HCT116 (cell line): Measurements from ENCODE around the gene LELP1. TPM values are rescaled to one million over a fixed set of nuclear protein-coding genes. Genes with fewer than 3 reads are reported as not detected.
A peak's percentile ranks its signal among the peaks of the same experiment; 100 is the strongest.

Experiments used
- ATAC-seq: fragments of 200-7000 bp; cut with Tn5 transposase; 2 replicates; pipeline ENCODE4 v1.9.1; 2020; ENCODE audit warnings: mild to moderate bottlenecking, moderate library complexity
- BruUV-seq: library from RNA; stranded (reverse); fragments of 400-500 nt; replicated peaks from 2 replicates; lab custom pipeline; 2021; lab: Mats Ljungman, UMichigan
- CTCF ChIA-PET: fragments of 300-600 bp; sonication (Branson Sonifier 250); formaldehyde crosslinking; loops from one replicate; lab custom pipeline; 2021; ENCODE audit warnings: antibody characterized with exemption; lab: Charles Lee
- POLR2A ChIA-PET: fragments of 300-600, 350-600 bp; sonication (Branson Sonifier 250); formaldehyde crosslinking; loops from one replicate; lab custom pipeline; 2021; ENCODE audit warnings: antibody characterized with exemption; lab: Charles Lee
- RAD21 ChIA-PET, 2 experiments: fragments of 300-600 bp; sonication (Branson Sonifier 250); formaldehyde crosslinking; loops; one replicate each; lab custom pipeline; 2023; ENCODE audit warnings: low total read pairs in 2 of 2; ENCODE audit not compliant: uncharacterized antibody in 2 of 2, unreplicated experiment in 2 of 2, low non-redundant PET in 1 of 2; lab: Charles Lee
- DNase-seq: peaks from one replicate; pipeline ENCODE4 v3.0.0-alpha.2; 2010; ENCODE audit warnings: low read depth, low spot score
- H2AFZ ChIP-seq: fragments of 200-600 bp; shearing (Covaris generic), sonication (generic); 2 replicates; pipeline ENCODE4 v1.6.1; 2017; ENCODE audit warnings: low read depth, mixed run types, mixed read lengths, antibody characterized with exemption, low read length; ENCODE audit not compliant: poor library complexity, severe bottlenecking
- H3K27ac ChIP-seq: 2 replicates; pipeline ENCODE4 v1.5.1; 2012; ENCODE audit warnings: low read depth, low read length
- H3K27me3 ChIP-seq: fragments of 200-600 bp; sonication (generic); 2 replicates; pipeline ENCODE4 v1.6.1; 2016; ENCODE audit warnings: mixed run types, low read length, mixed read lengths; ENCODE audit not compliant: insufficient read depth
- H3K36me3 ChIP-seq, 2 experiments: fragments of 200-500 bp in 1 of 2; fragments of 200-600 bp in 1 of 2; sonication (Bioruptor generic) in 1 of 2; sonication (generic) in 1 of 2; 2 replicates each; pipeline versions ENCODE4 v1.5.1 to v1.6.1; 2014 to 2016; ENCODE audit warnings: low read length in 2 of 2, inconsistent platforms in 1 of 2, mixed read lengths in 1 of 2, mixed run types in 1 of 2; ENCODE audit not compliant: insufficient read depth in 2 of 2, control insufficient read depth in 1 of 2
- H3K4me1 ChIP-seq, 2 experiments: fragments of 200-600 bp in 1 of 2; sonication (generic) in 1 of 2; 2 replicates each; pipeline versions ENCODE4 v1.5.1 to v1.6.1; 2012 to 2017; ENCODE audit warnings: low read length in 2 of 2, inconsistent platforms in 1 of 2, mild to moderate bottlenecking in 1 of 2, mixed read lengths in 1 of 2, mixed run types in 1 of 2, moderate library complexity in 1 of 2; ENCODE audit not compliant: insufficient read depth in 2 of 2, control insufficient read depth in 1 of 2
- H3K4me2 ChIP-seq: fragments of 200-600 bp; sonication (generic); 2 replicates; pipeline ENCODE4 v1.6.1; 2017; ENCODE audit warnings: mixed run types, low read length, mixed read lengths
- H3K4me3 ChIP-seq, 2 experiments: fragments of 200-600 bp in 1 of 2; sonication (generic) in 1 of 2; replicated peaks in 1 of 2; 2 replicates each; pipeline ENCODE4 v1.5.1; 2011 to 2016; ENCODE audit warnings: low read length in 2 of 2, control low read depth in 1 of 2, low read depth in 1 of 2, mild to moderate bottlenecking in 1 of 2, mixed read lengths in 1 of 2, mixed run types in 1 of 2
- H3K79me2 ChIP-seq: fragments of 200-600 bp; sonication (generic); 2 replicates; pipeline ENCODE4 v1.6.1; 2017; ENCODE audit warnings: mild to moderate bottlenecking, mixed run types, low read length, moderate library complexity, mixed read lengths; ENCODE audit not compliant: insufficient read depth
- H3K9ac ChIP-seq: fragments of 200-600 bp; sonication (generic); 2 replicates; pipeline ENCODE4 v1.6.1; 2016; ENCODE audit warnings: low read length, mixed read lengths
- H3K9me2 ChIP-seq: fragments of 200-600 bp; sonication (generic), shearing (Covaris generic); 2 replicates; pipeline ENCODE4 v1.6.1; 2017; ENCODE audit warnings: mixed run types, mild to moderate bottlenecking, moderate library complexity; ENCODE audit not compliant: insufficient read depth
- H3K9me3 ChIP-seq, 2 experiments: fragments of 200-500 bp in 1 of 2; fragments of 200-600 bp in 1 of 2; sonication (Bioruptor generic) in 1 of 2; sonication (generic) in 1 of 2; 2 replicates each; pipeline ENCODE4 v1.6.1; 2014 to 2017; ENCODE audit warnings: low read length in 2 of 2, mixed read lengths in 2 of 2, inconsistent platforms in 1 of 2, low read depth in 1 of 2, mild to moderate bottlenecking in 1 of 2, mixed run types in 1 of 2, moderate library complexity in 1 of 2; ENCODE audit not compliant: control insufficient read depth in 1 of 2, insufficient read depth in 1 of 2
- H4K20me1 ChIP-seq: fragments of 200-600 bp; sonication (generic), shearing (Covaris generic); 2 replicates; pipeline ENCODE4 v1.6.1; 2017; ENCODE audit warnings: mixed run types, mild to moderate bottlenecking, moderate library complexity; ENCODE audit not compliant: insufficient read depth
- CEBPB ChIP-seq: IDR thresholded peaks from 2 replicates; pipeline ENCODE4 v1.6.1; 2012; ENCODE audit warnings: low read depth
- JUND ChIP-seq: IDR thresholded peaks from 2 replicates; pipeline ENCODE4 v1.6.1; 2012
- POLR2A ChIP-seq: IDR thresholded peaks from 2 replicates; pipeline ENCODE4 v1.7.0; 2011; ENCODE audit warnings: borderline replicate concordance; ENCODE audit not compliant: insufficient read depth, insufficient read length; ENCODE audit errors: extremely low read depth
- RAD21 ChIP-seq: IDR thresholded peaks from 2 replicates; pipeline ENCODE4 v1.6.1; 2012; ENCODE audit warnings: low read depth, mild to moderate bottlenecking
- YY1 ChIP-seq: IDR thresholded peaks from 2 replicates; pipeline ENCODE4 v1.6.1; 2011; ENCODE audit warnings: low read length, low read depth, moderate library complexity, mild to moderate bottlenecking; ENCODE audit not compliant: insufficient replicate concordance; ENCODE audit errors: extremely low read depth
- ZNF274 ChIP-seq: fragments of 200-500 bp; sonication (Bioruptor generic); IDR thresholded peaks from 2 replicates; pipeline ENCODE4 v1.6.1; 2014; ENCODE audit warnings: mild to moderate bottlenecking, low read depth, low read length, inconsistent platforms
- intact Hi-C: fragments of 100-400 bp; cut with micrococcal nuclease; formaldehyde crosslinking; loops from 2 replicates; pipeline ENCODE4 v1.10.0; 2022
- total RNA-seq: library from RNA; stranded (reverse); gene quantifications from one replicate; pipeline ENCODE4 v1.2.1, GENCODE V29; 2021; ENCODE audit not compliant: unreplicated experiment
- TF ChIP-seq, protein P1 (sequence below), 3 experiments: fragments of 200-600 bp in 1 of 3; sonication (generic) in 1 of 3; IDR thresholded peaks in 2 of 3; conservative IDR thresholded peaks in 1 of 3; 2 replicates each; pipeline ENCODE4 v1.5.1; 2012 to 2017; ENCODE audit warnings: low read depth in 2 of 3, low read length in 2 of 3, antibody characterized with exemption in 1 of 3, borderline replicate concordance in 1 of 3, control low read depth in 1 of 3, mild to moderate bottlenecking in 1 of 3, mixed read lengths in 1 of 3, mixed run types in 1 of 3, moderate library complexity in 1 of 3; ENCODE audit not compliant: insufficient read depth in 1 of 3
- TF ChIP-seq, protein P2 (sequence below): IDR thresholded peaks from 2 replicates; pipeline ENCODE4 v1.6.1; 2012
- TF ChIP-seq, protein P3 (sequence below): IDR thresholded peaks from 2 replicates; pipeline ENCODE4 v1.6.1; 2012; ENCODE audit warnings: low read depth

The LELP1 gene
- total RNA-seq, 1 experiment from 2014 or later = not detected

DNA sequence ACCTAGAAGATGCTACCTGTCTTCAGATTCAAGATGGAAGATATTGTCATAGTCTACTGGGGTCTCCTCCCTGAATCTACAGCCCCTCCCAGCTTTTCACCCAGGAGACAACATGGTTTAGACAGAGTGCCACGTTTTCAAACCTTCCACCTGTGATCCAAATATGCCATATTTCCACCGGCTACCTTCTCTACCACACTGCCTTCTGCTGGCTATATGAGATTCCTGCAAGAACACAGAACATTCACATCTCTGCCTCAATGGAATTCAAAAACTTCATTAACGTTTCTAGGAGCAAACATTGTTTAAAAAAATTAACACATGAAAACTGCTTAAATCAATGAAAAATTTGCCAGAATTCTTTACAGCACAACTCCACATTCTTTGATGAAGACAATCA, 12.9 kb upstream of the LELP1 start:
- Histone ChIP-seq H3K36me3 (no peaks in the 10 kb centered on the region), H3K27ac (no peak overlapping the region), H3K4me3 (no peak overlapping the region), H3K79me2 (no peaks in the 10 kb centered on the region), H2AFZ (no peak overlapping the region)
- ChIA-PET RAD21 (no interaction called here), CTCF (interaction anchor here (0.6 to 4.6 kb wide), 3 partner anchors 230 to 320 kb away, joined by 3 to 94 read pairs (median 5); no protein-coding TSS in a partner anchor)
- BruUV-seq = no TSS peak
- peak; percentile 77 for ATAC-seq
- peak; percentile 27 for DNase-seq
- TF ChIP-seq, protein P1, sequence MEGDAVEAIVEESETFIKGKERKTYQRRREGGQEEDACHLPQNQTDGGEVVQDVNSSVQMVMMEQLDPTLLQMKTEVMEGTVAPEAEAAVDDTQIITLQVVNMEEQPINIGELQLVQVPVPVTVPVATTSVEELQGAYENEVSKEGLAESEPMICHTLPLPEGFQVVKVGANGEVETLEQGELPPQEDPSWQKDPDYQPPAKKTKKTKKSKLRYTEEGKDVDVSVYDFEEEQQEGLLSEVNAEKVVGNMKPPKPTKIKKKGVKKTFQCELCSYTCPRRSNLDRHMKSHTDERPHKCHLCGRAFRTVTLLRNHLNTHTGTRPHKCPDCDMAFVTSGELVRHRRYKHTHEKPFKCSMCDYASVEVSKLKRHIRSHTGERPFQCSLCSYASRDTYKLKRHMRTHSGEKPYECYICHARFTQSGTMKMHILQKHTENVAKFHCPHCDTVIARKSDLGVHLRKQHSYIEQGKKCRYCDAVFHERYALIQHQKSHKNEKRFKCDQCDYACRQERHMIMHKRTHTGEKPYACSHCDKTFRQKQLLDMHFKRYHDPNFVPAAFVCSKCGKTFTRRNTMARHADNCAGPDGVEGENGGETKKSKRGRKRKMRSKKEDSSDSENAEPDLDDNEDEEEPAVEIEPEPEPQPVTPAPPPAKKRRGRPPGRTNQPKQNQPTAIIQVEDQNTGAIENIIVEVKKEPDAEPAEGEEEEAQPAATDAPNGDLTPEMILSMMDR (IDR thresholded peaks at IDR 0.05 in 2 of 3, conservative IDR thresholded peaks at IDR 0.05 in 1 of 3; ENCODE audit: borderline replicate concordance in 1 of 3, insufficient read depth in 1 of 3, low read depth in 2 of 3, low read length in 2 of 3) = peak; percentile 61 to 74 (median 69); a peak in 5 of 6 replicates
- no peak for TF ChIP-seq CEBPB
- TF ChIP-seq RAD21 = peak; percentile 68
- TF ChIP-seq YY1 = no peak
- TF ChIP-seq, all 23 proteins: peak for 2
- intact Hi-C loops = loop anchor here (5.0 kb wide), 1 partner anchor 273 kb away; no protein-coding TSS in a partner anchor
- no peak overlapping the region for H3K9ac ChIP-seq
- H3K9me2 ChIP-seq = no peaks in the 10 kb centered on the region
- no peaks in the 10 kb centered on the region for H3K9me3 ChIP-seq
- H4K20me1 ChIP-seq = no peaks in the 10 kb centered on the region
- peaks cover 35% of the 10 kb centered on the region; the same call in 1 of the 2 replicates for H3K27me3 ChIP-seq
- H3K4me2 ChIP-seq = no peak overlapping the region
- no peaks in the 10 kb centered on the region for H3K4me1 ChIP-seq
- POLR2A ChIA-PET = no interaction called here

DNA sequence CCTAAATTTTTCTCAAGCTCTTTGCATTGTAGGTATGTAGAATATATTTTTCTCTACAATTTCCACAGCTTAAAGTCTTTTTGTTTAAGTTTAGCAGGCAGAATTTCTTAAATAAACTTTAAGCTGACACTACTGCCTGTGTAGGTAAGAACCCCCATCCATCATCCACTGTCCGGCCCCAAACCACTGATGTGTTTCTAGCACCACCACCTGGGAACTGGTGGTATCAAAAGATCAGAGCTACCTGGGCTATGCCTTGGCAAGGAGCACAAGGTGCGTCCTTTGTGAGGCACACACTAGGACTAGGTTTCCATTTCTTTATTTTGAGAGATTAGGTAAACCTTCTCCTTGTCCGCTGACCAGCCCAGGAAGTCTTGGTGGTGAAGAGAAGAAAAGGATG, 10.5 kb upstream of the LELP1 start:
- ChIA-PET CTCF (interaction anchor here (0.6 to 4.6 kb wide), 28 partner anchors 23 to 598 kb away, joined by 3 to 94 read pairs (median 4); partner anchors contain the start of gene SMCP), POLR2A (no interaction called here), RAD21 (interaction anchor here (0.6 to 1.4 kb wide), 6 partner anchors 51 to 324 kb away, joined by 3 to 4 read pairs (median 3); partner anchors contain the start of gene SMCP (in 1 of the 2))
- intact Hi-C loops = loop anchor here (1.0 to 5.0 kb wide), 3 partner anchors 232 to 321 kb away; no protein-coding TSS in a partner anchor
- peak; percentile 88 for ATAC-seq
- Histone ChIP-seq H3K36me3 (no peaks in the 10 kb centered on the region), H3K79me2 (no peaks in the 10 kb centered on the region), H2AFZ (no peak overlapping the region), H3K9ac (no peak overlapping the region), H3K27ac (no peak overlapping the region), H3K4me3 (no peak overlapping the region), H3K9me2 (no peaks in the 10 kb centered on the region), H4K20me1 (no peaks in the 10 kb centered on the region), H3K27me3 (peaks cover 56% of the 10 kb centered on the region), H3K4me1 (no peaks in the 10 kb centered on the region), H3K9me3 (no peaks in the 10 kb centered on the region), H3K4me2 (no peak overlapping the region)
- DNase-seq = peak; percentile 28
- no TSS peak for BruUV-seq
- peak; percentile 80 for TF ChIP-seq RAD21
- no peak for TF ChIP-seq ZNF274
- TF ChIP-seq, protein P2, sequence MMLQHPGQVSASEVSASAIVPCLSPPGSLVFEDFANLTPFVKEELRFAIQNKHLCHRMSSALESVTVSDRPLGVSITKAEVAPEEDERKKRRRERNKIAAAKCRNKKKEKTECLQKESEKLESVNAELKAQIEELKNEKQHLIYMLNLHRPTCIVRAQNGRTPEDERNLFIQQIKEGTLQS = no peak
- no peak for TF ChIP-seq JUND
- no peak for TF ChIP-seq POLR2A
- TF ChIP-seq, protein P3, sequence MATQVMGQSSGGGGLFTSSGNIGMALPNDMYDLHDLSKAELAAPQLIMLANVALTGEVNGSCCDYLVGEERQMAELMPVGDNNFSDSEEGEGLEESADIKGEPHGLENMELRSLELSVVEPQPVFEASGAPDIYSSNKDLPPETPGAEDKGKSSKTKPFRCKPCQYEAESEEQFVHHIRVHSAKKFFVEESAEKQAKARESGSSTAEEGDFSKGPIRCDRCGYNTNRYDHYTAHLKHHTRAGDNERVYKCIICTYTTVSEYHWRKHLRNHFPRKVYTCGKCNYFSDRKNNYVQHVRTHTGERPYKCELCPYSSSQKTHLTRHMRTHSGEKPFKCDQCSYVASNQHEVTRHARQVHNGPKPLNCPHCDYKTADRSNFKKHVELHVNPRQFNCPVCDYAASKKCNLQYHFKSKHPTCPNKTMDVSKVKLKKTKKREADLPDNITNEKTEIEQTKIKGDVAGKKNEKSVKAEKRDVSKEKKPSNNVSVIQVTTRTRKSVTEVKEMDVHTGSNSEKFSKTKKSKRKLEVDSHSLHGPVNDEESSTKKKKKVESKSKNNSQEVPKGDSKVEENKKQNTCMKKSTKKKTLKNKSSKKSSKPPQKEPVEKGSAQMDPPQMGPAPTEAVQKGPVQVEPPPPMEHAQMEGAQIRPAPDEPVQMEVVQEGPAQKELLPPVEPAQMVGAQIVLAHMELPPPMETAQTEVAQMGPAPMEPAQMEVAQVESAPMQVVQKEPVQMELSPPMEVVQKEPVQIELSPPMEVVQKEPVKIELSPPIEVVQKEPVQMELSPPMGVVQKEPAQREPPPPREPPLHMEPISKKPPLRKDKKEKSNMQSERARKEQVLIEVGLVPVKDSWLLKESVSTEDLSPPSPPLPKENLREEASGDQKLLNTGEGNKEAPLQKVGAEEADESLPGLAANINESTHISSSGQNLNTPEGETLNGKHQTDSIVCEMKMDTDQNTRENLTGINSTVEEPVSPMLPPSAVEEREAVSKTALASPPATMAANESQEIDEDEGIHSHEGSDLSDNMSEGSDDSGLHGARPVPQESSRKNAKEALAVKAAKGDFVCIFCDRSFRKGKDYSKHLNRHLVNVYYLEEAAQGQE = no peak
- TF ChIP-seq, protein P1 (IDR thresholded peaks at IDR 0.05 in 2 of 3, conservative IDR thresholded peaks at IDR 0.05 in 1 of 3; ENCODE audit: borderline replicate concordance in 1 of 3, insufficient read depth in 1 of 3, low read depth in 2 of 3, low read length in 2 of 3) = peak; percentile 69 to 73 (median 72); a peak in 5 of 6 replicates
- no peak for TF ChIP-seq CEBPB
